Activated CD8-positive, alpha-beta memory T cell treated with anti-CD3 and anti-CD28 coated beads, Interleukin-2, amount 50 U/mL, for 48 hours (primary cell): ENCODE measurements around the gene SSPN.

Experiments used
- DNase-seq: peaks from one replicate; pipeline ENCODE4 v3.0.0-alpha.2; 2020

The SSPN gene

GRCh38 chr12:26287671-26288381 lies 92.5 kb downstream of the SSPN start:
- no peak for DNase-seq

GRCh38 chr12:26290565-26290964 lies 95.2 kb downstream of the SSPN start:
- DNase-seq = no peak

DNA sequence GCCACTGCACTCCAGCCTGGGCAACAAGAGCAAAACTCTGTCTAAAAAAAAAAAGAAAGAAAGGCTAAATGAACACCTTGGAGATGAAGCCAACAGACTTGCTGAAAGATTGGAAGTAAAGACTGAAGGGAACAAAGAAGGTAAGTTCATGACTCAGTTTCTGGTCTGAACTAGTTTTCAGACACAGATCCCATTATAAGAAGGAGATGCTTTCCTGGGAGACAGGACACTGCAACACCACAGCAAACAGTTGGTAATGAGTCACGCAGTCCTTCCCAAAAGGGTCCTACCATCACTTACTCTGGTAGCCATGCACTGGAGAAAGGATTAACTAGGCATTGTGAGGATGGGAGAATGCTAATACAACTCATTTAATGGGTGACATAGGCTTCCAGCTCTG lies 97.2 kb downstream of the SSPN start:
- DNase-seq = no peak

DNA sequence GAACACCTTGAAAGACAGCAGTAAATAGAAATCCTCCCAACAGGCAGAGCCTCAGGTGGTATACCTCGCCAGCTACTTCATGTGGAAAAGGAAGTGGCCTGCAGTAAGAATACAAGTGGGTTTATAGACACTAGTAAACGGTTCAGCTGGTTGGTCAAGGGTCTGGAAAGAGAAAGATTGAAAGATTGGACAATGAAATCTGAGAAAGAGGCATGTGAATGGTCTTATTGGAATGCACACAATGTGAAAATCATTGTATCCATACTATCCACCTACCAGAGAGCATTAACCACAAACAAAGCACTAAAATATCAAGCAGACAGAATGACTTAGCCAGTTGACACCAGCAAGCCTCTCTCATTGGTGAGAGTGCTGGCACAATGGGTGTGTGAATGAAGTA lies 98.2 kb downstream of the SSPN start:
- no peak for DNase-seq

GRCh38 chr12:26295001-26295400 lies 99.6 kb downstream of the SSPN start:
- no peak for DNase-seq

- no peak for DNase-seq
Measured at GRCh38 chr12:26297396-26298070, 102.2 kb downstream of the SSPN start.

GRCh38 chr12:26298785-26299621 lies 103.6 kb downstream of the SSPN start:
- no peak for DNase-seq

DNA sequence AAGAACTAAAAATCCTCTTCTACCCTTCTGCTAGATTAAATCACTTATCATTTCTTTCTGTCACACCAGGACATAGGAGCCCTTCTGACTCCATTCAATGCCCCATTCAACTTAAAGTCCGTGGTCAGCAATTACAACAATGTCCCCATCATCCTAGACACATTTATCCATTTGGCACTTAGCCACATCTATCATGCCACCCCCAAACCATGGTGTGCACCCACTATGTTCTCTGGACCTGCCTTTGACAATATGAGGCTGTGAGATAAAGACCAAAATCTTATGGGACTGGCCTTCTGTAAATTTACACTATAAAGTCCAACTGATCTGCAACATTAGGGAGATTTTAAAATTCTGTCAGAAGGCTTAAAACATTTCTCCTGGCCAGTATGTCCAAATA lies 104.4 kb downstream of the SSPN start:
- no peak for DNase-seq
